ENCODE data around the gene ERI2. TPM values are rescaled to one million over a fixed set of nuclear protein-coding genes. Genes with fewer than 3 reads are reported as not detected.

Gene ERI2
- total RNA-seq, 1 experiment from 2014 or later, result 16.9 TPM

- TF ChIP-seq, protein P1, sequence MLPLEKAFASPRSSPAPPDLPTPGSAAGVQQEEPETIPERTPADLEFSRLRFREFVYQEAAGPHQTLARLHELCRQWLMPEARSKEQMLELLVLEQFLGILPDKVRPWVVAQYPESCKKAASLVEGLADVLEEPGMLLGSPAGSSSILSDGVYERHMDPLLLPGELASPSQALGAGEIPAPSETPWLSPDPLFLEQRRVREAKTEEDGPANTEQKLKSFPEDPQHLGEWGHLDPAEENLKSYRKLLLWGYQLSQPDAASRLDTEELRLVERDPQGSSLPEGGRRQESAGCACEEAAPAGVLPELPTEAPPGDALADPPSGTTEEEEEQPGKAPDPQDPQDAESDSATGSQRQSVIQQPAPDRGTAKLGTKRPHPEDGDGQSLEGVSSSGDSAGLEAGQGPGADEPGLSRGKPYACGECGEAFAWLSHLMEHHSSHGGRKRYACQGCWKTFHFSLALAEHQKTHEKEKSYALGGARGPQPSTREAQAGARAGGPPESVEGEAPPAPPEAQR (CRISPR knock-in tag; IDR thresholded peaks at IDR 0.05), result no peak
These were observed 12.8 kb upstream of the ERI2 start (continued) for GRCh38 chr16:20818929-20819585.

GRCh38 chr16:20814784-20815183, 8.5 kb upstream of the ERI2 start:
- ATAC-seq, result no peak
- ChIA-PET POLR2A (no interaction called here), CTCF (no interaction called here)
- Mint-ChIP-seq H3K9me3 (peaks cover 3% of the 10 kb centered on the region; the same call in 1 of the 2 replicates), H3K27me3 (ENCODE audit: low read depth) (no peaks in the 10 kb centered on the region), H3K4me3 (no peak overlapping the region), H3K27ac (no peak overlapping the region), H3K4me1 (no peaks in the 10 kb centered on the region), H3K36me3 (peaks cover 8% of the 10 kb centered on the region)
- DNase-seq (ENCODE audit: low spot score), result no peak
- TF ChIP-seq ZNF121 (CRISPR knock-in tag; IDR thresholded peaks at IDR 0.05) (no peak), HMGA2 (CRISPR knock-in tag; IDR thresholded peaks at IDR 0.05) (no peak), ZNF396 (CRISPR knock-in tag; IDR thresholded peaks at IDR 0.05; ENCODE audit: borderline replicate concordance) (no peak), ESRRA (CRISPR knock-in tag; IDR thresholded peaks at IDR 0.05; ENCODE audit: borderline replicate concordance) (no peak), ZNF317 (CRISPR knock-in tag; IDR thresholded peaks at IDR 0.05; ENCODE audit: borderline replicate concordance, low read depth) (no peak), ZNF138 (CRISPR knock-in tag; conservative IDR thresholded peaks at IDR 0.05) (no peak), E2F4 (CRISPR knock-in tag; IDR thresholded peaks at IDR 0.05; ENCODE audit: borderline replicate concordance, low read depth) (no peak), EMX1 (CRISPR knock-in tag; IDR thresholded peaks at IDR 0.05) (no peak), MYBL2 (CRISPR knock-in tag; IDR thresholded peaks at IDR 0.05) (no peak), KAT7 (CRISPR knock-in tag; IDR thresholded peaks at IDR 0.05; ENCODE audit: borderline replicate concordance) (no peak)
- TF ChIP-seq, protein P2, sequence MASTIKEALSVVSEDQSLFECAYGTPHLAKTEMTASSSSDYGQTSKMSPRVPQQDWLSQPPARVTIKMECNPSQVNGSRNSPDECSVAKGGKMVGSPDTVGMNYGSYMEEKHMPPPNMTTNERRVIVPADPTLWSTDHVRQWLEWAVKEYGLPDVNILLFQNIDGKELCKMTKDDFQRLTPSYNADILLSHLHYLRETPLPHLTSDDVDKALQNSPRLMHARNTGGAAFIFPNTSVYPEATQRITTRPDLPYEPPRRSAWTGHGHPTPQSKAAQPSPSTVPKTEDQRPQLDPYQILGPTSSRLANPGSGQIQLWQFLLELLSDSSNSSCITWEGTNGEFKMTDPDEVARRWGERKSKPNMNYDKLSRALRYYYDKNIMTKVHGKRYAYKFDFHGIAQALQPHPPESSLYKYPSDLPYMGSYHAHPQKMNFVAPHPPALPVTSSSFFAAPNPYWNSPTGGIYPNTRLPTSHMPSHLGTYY (CRISPR knock-in tag; IDR thresholded peaks at IDR 0.05), result no peak
- TF ChIP-seq, protein P3, sequence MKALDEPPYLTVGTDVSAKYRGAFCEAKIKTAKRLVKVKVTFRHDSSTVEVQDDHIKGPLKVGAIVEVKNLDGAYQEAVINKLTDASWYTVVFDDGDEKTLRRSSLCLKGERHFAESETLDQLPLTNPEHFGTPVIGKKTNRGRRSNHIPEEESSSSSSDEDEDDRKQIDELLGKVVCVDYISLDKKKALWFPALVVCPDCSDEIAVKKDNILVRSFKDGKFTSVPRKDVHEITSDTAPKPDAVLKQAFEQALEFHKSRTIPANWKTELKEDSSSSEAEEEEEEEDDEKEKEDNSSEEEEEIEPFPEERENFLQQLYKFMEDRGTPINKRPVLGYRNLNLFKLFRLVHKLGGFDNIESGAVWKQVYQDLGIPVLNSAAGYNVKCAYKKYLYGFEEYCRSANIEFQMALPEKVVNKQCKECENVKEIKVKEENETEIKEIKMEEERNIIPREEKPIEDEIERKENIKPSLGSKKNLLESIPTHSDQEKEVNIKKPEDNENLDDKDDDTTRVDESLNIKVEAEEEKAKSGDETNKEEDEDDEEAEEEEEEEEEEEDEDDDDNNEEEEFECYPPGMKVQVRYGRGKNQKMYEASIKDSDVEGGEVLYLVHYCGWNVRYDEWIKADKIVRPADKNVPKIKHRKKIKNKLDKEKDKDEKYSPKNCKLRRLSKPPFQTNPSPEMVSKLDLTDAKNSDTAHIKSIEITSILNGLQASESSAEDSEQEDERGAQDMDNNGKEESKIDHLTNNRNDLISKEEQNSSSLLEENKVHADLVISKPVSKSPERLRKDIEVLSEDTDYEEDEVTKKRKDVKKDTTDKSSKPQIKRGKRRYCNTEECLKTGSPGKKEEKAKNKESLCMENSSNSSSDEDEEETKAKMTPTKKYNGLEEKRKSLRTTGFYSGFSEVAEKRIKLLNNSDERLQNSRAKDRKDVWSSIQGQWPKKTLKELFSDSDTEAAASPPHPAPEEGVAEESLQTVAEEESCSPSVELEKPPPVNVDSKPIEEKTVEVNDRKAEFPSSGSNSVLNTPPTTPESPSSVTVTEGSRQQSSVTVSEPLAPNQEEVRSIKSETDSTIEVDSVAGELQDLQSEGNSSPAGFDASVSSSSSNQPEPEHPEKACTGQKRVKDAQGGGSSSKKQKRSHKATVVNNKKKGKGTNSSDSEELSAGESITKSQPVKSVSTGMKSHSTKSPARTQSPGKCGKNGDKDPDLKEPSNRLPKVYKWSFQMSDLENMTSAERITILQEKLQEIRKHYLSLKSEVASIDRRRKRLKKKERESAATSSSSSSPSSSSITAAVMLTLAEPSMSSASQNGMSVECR (CRISPR knock-in tag; IDR thresholded peaks at IDR 0.05; ENCODE audit: borderline replicate concordance), result no peak
- TF ChIP-seq, protein P4, sequence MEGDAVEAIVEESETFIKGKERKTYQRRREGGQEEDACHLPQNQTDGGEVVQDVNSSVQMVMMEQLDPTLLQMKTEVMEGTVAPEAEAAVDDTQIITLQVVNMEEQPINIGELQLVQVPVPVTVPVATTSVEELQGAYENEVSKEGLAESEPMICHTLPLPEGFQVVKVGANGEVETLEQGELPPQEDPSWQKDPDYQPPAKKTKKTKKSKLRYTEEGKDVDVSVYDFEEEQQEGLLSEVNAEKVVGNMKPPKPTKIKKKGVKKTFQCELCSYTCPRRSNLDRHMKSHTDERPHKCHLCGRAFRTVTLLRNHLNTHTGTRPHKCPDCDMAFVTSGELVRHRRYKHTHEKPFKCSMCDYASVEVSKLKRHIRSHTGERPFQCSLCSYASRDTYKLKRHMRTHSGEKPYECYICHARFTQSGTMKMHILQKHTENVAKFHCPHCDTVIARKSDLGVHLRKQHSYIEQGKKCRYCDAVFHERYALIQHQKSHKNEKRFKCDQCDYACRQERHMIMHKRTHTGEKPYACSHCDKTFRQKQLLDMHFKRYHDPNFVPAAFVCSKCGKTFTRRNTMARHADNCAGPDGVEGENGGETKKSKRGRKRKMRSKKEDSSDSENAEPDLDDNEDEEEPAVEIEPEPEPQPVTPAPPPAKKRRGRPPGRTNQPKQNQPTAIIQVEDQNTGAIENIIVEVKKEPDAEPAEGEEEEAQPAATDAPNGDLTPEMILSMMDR (IDR thresholded peaks at IDR 0.05), result no peak

Data from WTC11 (cell line).